HepG2 (cell line): Measurements from ENCODE around the gene OSER1. TPM values are rescaled to one million over a fixed set of nuclear protein-coding genes. Genes with fewer than 3 reads are reported as not detected.

Source experiments
- AFF4 ChIP-seq: sonication (generic); formaldehyde crosslinking; IDR thresholded peaks from 2 replicates; pipeline ENCODE4 v1.4.0; 2020; ENCODE audit warnings: missing genetic modification reagents
- ARID4A ChIP-seq: sonication (generic); formaldehyde crosslinking; IDR thresholded peaks from 2 replicates; pipeline ENCODE4 v1.5.0; 2020; ENCODE audit warnings: mild to moderate bottlenecking, missing genetic modification reagents, borderline replicate concordance
- CENPBD1 ChIP-seq: sonication (generic); formaldehyde crosslinking; IDR thresholded peaks from 2 replicates; pipeline ENCODE4 v1.8.0; 2022; ENCODE audit warnings: missing genetic modification reagents, low read depth, mild to moderate bottlenecking, borderline replicate concordance
- KAT7 ChIP-seq: IDR thresholded peaks from 2 replicates; pipeline ENCODE4 v1.6.1; 2018; ENCODE audit warnings: borderline replicate concordance, missing compliant biosample characterization
- KLF9 ChIP-seq: IDR thresholded peaks from 2 replicates; pipeline ENCODE4 v1.6.1; 2016; ENCODE audit warnings: low read depth
- MAFF ChIP-seq: IDR thresholded peaks from 2 replicates; pipeline ENCODE4 v1.6.1; 2011; ENCODE audit warnings: low read depth, low read length, improper control_type of control experiment
- NR2C2 ChIP-seq: sonication (generic); formaldehyde crosslinking; IDR thresholded peaks from 2 replicates; pipeline ENCODE4 v1.4.0; 2020; ENCODE audit warnings: missing genetic modification reagents, mild to moderate bottlenecking, moderate library complexity, borderline replicate concordance
- NR2F1 ChIP-seq, 2 experiments: fragments of 450-650 bp in 1 of 2; formaldehyde crosslinking in 1 of 2; IDR thresholded peaks; 2 replicates each; pipeline versions ENCODE4 v1.5.0 to v1.6.1; 2016 to 2020; ENCODE audit warnings: mild to moderate bottlenecking in 1 of 2, missing compliant biosample characterization in 1 of 2, missing genetic modification reagents in 1 of 2, moderate library complexity in 1 of 2
- PHF21A ChIP-seq: sonication (generic); formaldehyde crosslinking; IDR thresholded peaks from 2 replicates; pipeline ENCODE4 v1.5.0; 2020; ENCODE audit warnings: mild to moderate bottlenecking, missing genetic modification reagents
- SMAD9 ChIP-seq: sonication (generic); formaldehyde crosslinking; IDR thresholded peaks from 2 replicates; pipeline ENCODE4 v1.5.1; 2020; ENCODE audit warnings: mild to moderate bottlenecking, missing genetic modification reagents
- SRSF1 ChIP-seq: fragments of 200-400 bp; formaldehyde crosslinking; optimal IDR thresholded peaks from 2 replicates; pipeline ENCODE3; 2017; ENCODE audit warnings: mild to moderate bottlenecking, low read depth, low read length, moderate library complexity
- TEAD3 ChIP-seq: optimal IDR thresholded peaks from 2 replicates; pipeline ENCODE3; 2016; ENCODE audit warnings: borderline replicate concordance
- TFDP1 ChIP-seq: IDR thresholded peaks from 2 replicates; pipeline ENCODE4 v1.6.1; 2016; ENCODE audit warnings: missing compliant biosample characterization, missing genetic modification reagents, borderline replicate concordance
- U2AF2 ChIP-seq: fragments of 200-400 bp; formaldehyde crosslinking; IDR thresholded peaks from 2 replicates; pipeline ENCODE4 v1.6.1; 2017; ENCODE audit warnings: low read depth, mild to moderate bottlenecking, low read length
- ZFP36L2 ChIP-seq: sonication (generic); formaldehyde crosslinking; IDR thresholded peaks from 2 replicates; pipeline ENCODE4 v1.4.0; 2020; ENCODE audit warnings: missing genetic modification reagents
- ZNF354B ChIP-seq: sonication (generic); formaldehyde crosslinking; IDR thresholded peaks from 2 replicates; pipeline ENCODE4 v1.8.0; 2022; ENCODE audit warnings: mild to moderate bottlenecking, missing genetic modification reagents
- ZNF83 ChIP-seq: sonication (generic); formaldehyde crosslinking; IDR thresholded peaks from 2 replicates; pipeline ENCODE4 v1.4.0; 2020; ENCODE audit warnings: missing genetic modification reagents, mild to moderate bottlenecking, borderline replicate concordance
- polyA plus RNA-seq, 8 experiments: library from polyadenylated mRNA; depleted of rRNA in 3 of 8; stranded (reverse) in 7 of 8; unstranded in 1 of 8; fragments of >200 nt; fragmentation: Illumina TruSeq in 4 of 8; extraction: Trizol in 4 of 8; gene quantifications; 2 replicates each; pipeline versions ENCODE4 v1.2.1 to v1.2.3, GENCODE V29; 2011 to 2016; ENCODE audit warnings: low read depth in 4 of 8, missing spikeins in 1 of 8, mixed read lengths in 1 of 8; ENCODE audit not compliant: insufficient read depth in 1 of 8
- total RNA-seq, 5 experiments: library from RNA; depleted of rRNA; stranded (reverse); fragments of >200 nt; fragmentation: Illumina TruSeq; extraction: Trizol; gene quantifications; 2 replicates each; pipeline ENCODE4 v1.2.3, GENCODE V29; 2016; ENCODE audit warnings: low read depth in 1 of 5

The OSER1 gene
- total and polyA plus RNA-seq, 2 of the 13 experiments (the other 11 are each of a cell fraction or from before 2014, with no cell fraction given), result 71.2 to 71.5 TPM

- TF ChIP-seq TFDP1 (CRISPR knock-in tag) (no peak), CENPBD1 (CRISPR knock-in tag) (no peak), ZNF83 (no peak), U2AF2 (no peak), SRSF1 (no peak), ZFP36L2 (CRISPR knock-in tag) (peak; percentile 80; the same call in 1 of the 2 replicates), PHF21A (CRISPR knock-in tag) (no peak), KLF9 (CRISPR knock-in tag) (no peak), TEAD3 (CRISPR knock-in tag) (peak; percentile 54), ZNF354B (CRISPR knock-in tag) (no peak), KAT7 (CRISPR knock-in tag) (no peak), SMAD9 (CRISPR knock-in tag) (no peak), AFF4 (no peak), NR2F1 (CRISPR knock-in tag; IDR thresholded peaks at IDR 0.05) (no peak), NR2C2 (CRISPR knock-in tag) (no peak), ARID4A (no peak), MAFF (no peak)
Measured at GRCh38 chr20:44215125-44215524, 4.6 kb upstream of the OSER1 start (continued).
